ENCODE measurements around the gene SPNS2. TPM values are rescaled to one million over a fixed set of nuclear protein-coding genes. Genes with fewer than 3 reads are reported as not detected.

Gene SPNS2
- total RNA-seq, 1 donor from 2014 or later = 73.0 TPM

- peaks cover 31% of the 10 kb centered on the region for H3K4me1 Mint-ChIP-seq (ENCODE audit: low read depth, unreplicated experiment)
- H3K9me3 Mint-ChIP-seq (ENCODE audit: unreplicated experiment) = peaks cover 12% of the 10 kb centered on the region
- H3K27ac Mint-ChIP-seq (ENCODE audit: unreplicated experiment) = no peak overlapping the region
- TF ChIP-seq, protein P1, sequence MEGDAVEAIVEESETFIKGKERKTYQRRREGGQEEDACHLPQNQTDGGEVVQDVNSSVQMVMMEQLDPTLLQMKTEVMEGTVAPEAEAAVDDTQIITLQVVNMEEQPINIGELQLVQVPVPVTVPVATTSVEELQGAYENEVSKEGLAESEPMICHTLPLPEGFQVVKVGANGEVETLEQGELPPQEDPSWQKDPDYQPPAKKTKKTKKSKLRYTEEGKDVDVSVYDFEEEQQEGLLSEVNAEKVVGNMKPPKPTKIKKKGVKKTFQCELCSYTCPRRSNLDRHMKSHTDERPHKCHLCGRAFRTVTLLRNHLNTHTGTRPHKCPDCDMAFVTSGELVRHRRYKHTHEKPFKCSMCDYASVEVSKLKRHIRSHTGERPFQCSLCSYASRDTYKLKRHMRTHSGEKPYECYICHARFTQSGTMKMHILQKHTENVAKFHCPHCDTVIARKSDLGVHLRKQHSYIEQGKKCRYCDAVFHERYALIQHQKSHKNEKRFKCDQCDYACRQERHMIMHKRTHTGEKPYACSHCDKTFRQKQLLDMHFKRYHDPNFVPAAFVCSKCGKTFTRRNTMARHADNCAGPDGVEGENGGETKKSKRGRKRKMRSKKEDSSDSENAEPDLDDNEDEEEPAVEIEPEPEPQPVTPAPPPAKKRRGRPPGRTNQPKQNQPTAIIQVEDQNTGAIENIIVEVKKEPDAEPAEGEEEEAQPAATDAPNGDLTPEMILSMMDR (IDR thresholded peaks at IDR 0.05; ENCODE audit: partially characterized antibody, unreplicated experiment) = no peak
- H3K4me3 Mint-ChIP-seq (ENCODE audit: unreplicated experiment) = peak overlapping the region; percentile 74
- H3K27me3 Mint-ChIP-seq (ENCODE audit: unreplicated experiment) = peaks cover 11% of the 10 kb centered on the region
- no peak for DNase-seq
- H3K36me3 Mint-ChIP-seq (ENCODE audit: unreplicated experiment) = no peaks in the 10 kb centered on the region
Observed at GRCh38 chr17:4503283-4504025, 4.8 kb downstream of the SPNS2 start.

- peaks cover 34% of the 10 kb centered on the region for H3K4me1 Mint-ChIP-seq (ENCODE audit: low read depth, unreplicated experiment)
- peaks cover 12% of the 10 kb centered on the region for H3K9me3 Mint-ChIP-seq (ENCODE audit: unreplicated experiment)
- TF ChIP-seq, protein P1 (IDR thresholded peaks at IDR 0.05; ENCODE audit: partially characterized antibody, unreplicated experiment) = no peak
- no peaks in the 10 kb centered on the region for H3K36me3 Mint-ChIP-seq (ENCODE audit: unreplicated experiment)
- H3K4me3 Mint-ChIP-seq (ENCODE audit: unreplicated experiment) = peak overlapping the region; percentile 20
- H3K27me3 Mint-ChIP-seq (ENCODE audit: unreplicated experiment) = peaks cover 11% of the 10 kb centered on the region
- DNase-seq = no peak
- H3K27ac Mint-ChIP-seq (ENCODE audit: unreplicated experiment) = no peak overlapping the region
Observed at GRCh38 chr17:4504188-4504587, 5.5 kb downstream of the SPNS2 start.

DNA sequence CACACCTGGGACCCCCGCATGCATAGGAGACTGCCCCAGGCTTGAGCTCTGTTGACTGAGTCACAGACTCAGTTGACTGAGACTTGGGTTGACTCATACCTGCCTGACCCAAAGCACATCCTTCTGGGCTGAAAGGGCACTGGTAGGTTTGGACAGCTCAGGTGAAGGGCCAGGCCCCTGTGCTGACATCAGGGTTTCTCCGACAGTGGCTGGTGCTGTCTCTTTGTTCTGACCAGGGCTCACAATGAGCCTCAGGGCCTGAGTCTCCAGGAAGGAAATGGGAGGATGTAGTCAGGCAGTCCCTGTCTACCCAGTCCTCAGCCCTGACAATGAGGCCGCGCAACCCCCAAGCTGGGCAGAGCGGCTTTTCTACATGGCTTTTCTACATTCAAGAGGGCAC is 6.5 kb downstream of the SPNS2 start:
- Mint-ChIP-seq H3K27ac (ENCODE audit: unreplicated experiment) (no peak overlapping the region), H3K4me1 (ENCODE audit: low read depth, unreplicated experiment) (peaks cover 32% of the 10 kb centered on the region), H3K27me3 (ENCODE audit: unreplicated experiment) (peaks cover 7% of the 10 kb centered on the region), H3K36me3 (ENCODE audit: unreplicated experiment) (no peaks in the 10 kb centered on the region), H3K9me3 (ENCODE audit: unreplicated experiment) (peaks cover 10% of the 10 kb centered on the region), H3K4me3 (ENCODE audit: unreplicated experiment) (peak overlapping the region; percentile 15)
- DNase-seq = no peak
- TF ChIP-seq, protein P1 (IDR thresholded peaks at IDR 0.05; ENCODE audit: partially characterized antibody, unreplicated experiment) = no peak

GRCh38 chr17:4506175-4506813 is 7.6 kb downstream of the SPNS2 start:
- Mint-ChIP-seq H3K9me3 (ENCODE audit: unreplicated experiment) (peaks cover 10% of the 10 kb centered on the region), H3K36me3 (ENCODE audit: unreplicated experiment) (no peaks in the 10 kb centered on the region), H3K27me3 (ENCODE audit: unreplicated experiment) (peaks cover 9% of the 10 kb centered on the region), H3K4me3 (ENCODE audit: unreplicated experiment) (no peak overlapping the region), H3K27ac (ENCODE audit: unreplicated experiment) (no peak overlapping the region), H3K4me1 (ENCODE audit: low read depth, unreplicated experiment) (peaks cover 31% of the 10 kb centered on the region)
- TF ChIP-seq, protein P1 (IDR thresholded peaks at IDR 0.05; ENCODE audit: partially characterized antibody, unreplicated experiment) = no peak
- no peak for DNase-seq

GRCh38 chr17:4506892-4507291 is 8.2 kb downstream of the SPNS2 start:
- no peak for DNase-seq
- Mint-ChIP-seq H3K9me3 (ENCODE audit: unreplicated experiment) (peaks cover 10% of the 10 kb centered on the region), H3K4me3 (ENCODE audit: unreplicated experiment) (no peak overlapping the region), H3K27ac (ENCODE audit: unreplicated experiment) (no peak overlapping the region), H3K4me1 (ENCODE audit: low read depth, unreplicated experiment) (peaks cover 31% of the 10 kb centered on the region), H3K27me3 (ENCODE audit: unreplicated experiment) (peaks cover 11% of the 10 kb centered on the region), H3K36me3 (ENCODE audit: unreplicated experiment) (no peaks in the 10 kb centered on the region)
- TF ChIP-seq, protein P1 (IDR thresholded peaks at IDR 0.05; ENCODE audit: partially characterized antibody, unreplicated experiment) = no peak

Measured in glutamatergic neuron (in vitro differentiated cells).